Measurements from ENCODE around the gene NCKAP5L. TPM values are rescaled to one million over a fixed set of nuclear protein-coding genes. Genes with fewer than 3 reads are reported as not detected.

NCKAP5L gene
- total RNA-seq, 2 experiments from 2014 or later: 2.8 TPM

DNA sequence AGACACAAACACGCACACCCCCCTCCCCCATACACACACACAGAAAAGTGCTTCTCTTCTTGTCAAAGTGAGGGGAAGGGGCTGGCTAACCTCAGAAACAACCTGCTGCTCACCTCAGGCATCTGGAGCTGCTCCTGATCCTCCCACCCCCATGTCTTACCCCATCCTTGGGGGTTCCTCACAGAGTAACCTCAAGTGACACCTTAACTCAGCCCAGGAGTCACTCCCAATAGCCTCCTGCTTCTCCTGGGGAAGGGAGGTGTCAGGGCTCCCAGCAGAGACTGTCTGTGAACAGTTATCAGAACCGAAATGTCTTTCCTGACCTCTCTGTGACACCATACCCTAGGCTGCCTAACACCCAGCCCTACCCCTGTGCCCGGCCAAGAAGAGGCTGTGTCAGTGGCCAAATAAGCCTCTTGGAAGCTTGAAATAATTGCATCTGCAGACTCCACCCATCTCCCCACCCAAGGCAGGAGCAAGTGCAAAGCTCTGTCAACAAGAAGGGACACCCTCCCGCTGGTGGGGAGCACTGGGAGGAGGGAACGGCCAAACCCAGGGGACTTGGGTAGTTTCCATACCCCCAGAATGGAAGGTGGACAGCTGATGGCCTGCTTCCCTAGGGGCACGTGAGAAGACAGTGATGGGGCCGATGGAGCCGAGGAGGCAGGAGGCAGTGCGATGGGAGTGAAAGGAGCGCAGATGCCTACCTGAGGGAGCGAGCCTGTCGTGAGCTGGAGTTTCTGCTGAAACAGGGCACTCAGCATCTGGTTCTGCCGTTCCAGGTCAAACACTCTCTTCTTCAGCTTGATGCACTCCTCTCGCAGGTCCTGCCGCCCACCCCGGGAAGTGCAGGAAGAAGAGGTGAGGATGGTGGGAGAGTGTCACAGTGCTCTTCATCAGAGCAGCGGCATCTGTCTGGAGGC lies 26.8 kb downstream of the NCKAP5L start:
- CTCF ChIA-PET: interaction anchor here (1.0 kb wide), 2 partner anchors 11 to 39 kb away, joined by 4 to 5 read pairs; no protein-coding TSS in a partner anchor
- DNase-seq: no peak
- Mint-ChIP-seq H3K9me3 (no peaks in the 10 kb centered on the region), H3K36me3 (ENCODE audit: low read depth) (no peaks in the 10 kb centered on the region), H3K27me3 (ENCODE audit: low read depth) (no peaks in the 10 kb centered on the region), H3K4me3 (no peak overlapping the region), H3K27ac (no peak overlapping the region), H3K4me1 (ENCODE audit: low read depth) (no peaks in the 10 kb centered on the region)
- intact Hi-C loops (cut with micrococcal nuclease): no loop called here

DNA sequence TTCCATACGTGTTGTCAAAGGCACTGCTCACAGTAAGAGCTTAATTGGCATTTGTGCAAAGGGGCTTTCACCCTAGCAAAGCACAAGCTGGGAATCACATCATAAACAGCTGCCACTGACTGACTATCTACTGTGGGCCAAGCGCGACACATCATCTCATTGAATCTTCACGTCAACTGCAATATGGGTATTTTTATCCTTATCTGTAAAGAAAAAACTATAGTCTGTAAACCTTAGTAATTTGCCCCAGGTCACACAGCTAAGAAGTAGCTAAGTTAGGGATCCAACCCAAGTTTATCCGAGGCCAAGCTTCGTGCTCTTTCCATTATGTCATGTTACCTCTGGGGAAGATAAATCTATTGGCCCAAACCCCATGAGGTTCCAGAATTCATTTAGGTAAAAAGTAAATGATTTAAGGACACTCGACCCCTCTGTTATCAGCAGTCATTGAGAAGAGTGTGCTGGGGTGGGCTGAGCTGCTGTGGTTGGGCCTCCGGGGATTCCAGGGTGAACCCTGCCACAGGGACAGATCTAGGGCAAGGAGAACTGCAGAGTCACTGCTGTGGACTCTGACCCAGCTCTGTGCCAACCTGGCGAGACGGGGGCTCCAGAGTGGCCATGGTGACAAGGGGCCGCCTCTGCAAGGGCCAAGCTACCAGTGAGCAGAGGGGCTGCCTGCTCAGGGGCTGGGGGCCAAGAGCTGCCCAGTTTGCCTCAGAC lies 27.6 kb downstream of the NCKAP5L start:
- Mint-ChIP-seq H3K27ac (no peak overlapping the region), H3K9me3 (no peaks in the 10 kb centered on the region), H3K4me3 (no peak overlapping the region), H3K27me3 (ENCODE audit: low read depth) (no peaks in the 10 kb centered on the region), H3K4me1 (ENCODE audit: low read depth) (no peaks in the 10 kb centered on the region), H3K36me3 (ENCODE audit: low read depth) (no peaks in the 10 kb centered on the region)
- intact Hi-C loops (cut with micrococcal nuclease): no loop called here
- DNase-seq: no peak
- CTCF ChIA-PET: interaction anchor here (0.9 to 1.0 kb wide), 3 partner anchors 10 to 66 kb away, joined by 4 to 5 read pairs (median 5); no protein-coding TSS in a partner anchor

DNA sequence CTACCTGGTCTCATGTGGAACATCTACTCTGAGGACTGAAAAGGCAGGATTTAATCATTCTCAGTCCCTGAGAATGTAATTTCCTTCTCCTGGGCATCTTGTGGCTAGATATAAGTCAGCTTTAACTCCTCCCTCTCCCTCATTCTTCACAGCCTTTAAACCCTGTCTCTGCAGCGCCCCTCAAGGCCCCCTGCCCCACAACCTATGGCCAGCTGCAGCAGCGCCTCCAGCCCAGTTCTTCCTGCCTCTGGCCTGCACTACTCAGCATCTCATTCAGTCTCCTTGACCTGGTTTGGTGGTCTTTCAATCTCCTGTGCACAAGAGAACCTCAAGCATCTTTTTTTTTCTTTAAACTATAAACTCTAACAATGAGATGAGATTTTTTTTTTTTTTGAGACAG lies 29.3 kb downstream of the NCKAP5L start:
- Mint-ChIP-seq H3K4me1 (ENCODE audit: low read depth) (no peaks in the 10 kb centered on the region), H3K36me3 (ENCODE audit: low read depth) (no peaks in the 10 kb centered on the region), H3K27ac (no peak overlapping the region), H3K4me3 (no peak overlapping the region), H3K9me3 (no peaks in the 10 kb centered on the region), H3K27me3 (ENCODE audit: low read depth) (no peaks in the 10 kb centered on the region)
- CTCF ChIA-PET: interaction anchor here (0.6 to 2.9 kb wide), 6 partner anchors 21 to 282 kb away, joined by 3 to 14 read pairs (median 4); no protein-coding TSS in a partner anchor
- intact Hi-C loops (cut with micrococcal nuclease): no loop called here
- DNase-seq: no peak

DNA sequence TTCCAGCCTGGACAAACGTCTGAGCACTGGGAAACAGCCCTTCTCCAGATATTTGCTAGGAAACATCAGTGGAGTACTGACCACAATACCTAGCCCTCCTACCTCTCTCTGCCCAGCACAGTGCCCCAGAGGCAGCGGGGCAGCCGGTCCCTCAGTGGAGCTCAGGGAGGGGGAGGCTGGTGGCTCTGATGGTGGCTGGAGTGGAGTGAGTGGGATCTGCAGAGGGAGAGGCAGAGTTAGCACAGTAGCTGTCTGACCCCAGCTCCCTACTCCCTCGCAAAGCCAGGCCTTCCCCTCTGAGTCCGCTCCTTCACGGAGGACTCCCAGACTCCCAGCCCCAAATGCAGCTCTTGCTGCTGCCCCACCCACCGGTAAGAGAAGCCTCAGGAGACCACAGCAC lies 30.0 kb downstream of the NCKAP5L start:
- no peaks in the 10 kb centered on the region for H3K9me3 Mint-ChIP-seq
- CTCF ChIA-PET: interaction anchor here (0.6 to 2.9 kb wide), 6 partner anchors 20 to 392 kb away, joined by 3 to 14 read pairs (median 4); no protein-coding TSS in a partner anchor
- H3K4me1 Mint-ChIP-seq (ENCODE audit: low read depth): no peaks in the 10 kb centered on the region
- no peak overlapping the region for H3K4me3 Mint-ChIP-seq
- no peak for DNase-seq
- no peaks in the 10 kb centered on the region for H3K27me3 Mint-ChIP-seq (ENCODE audit: low read depth)
- intact Hi-C loops (cut with micrococcal nuclease): no loop called here
- no peak overlapping the region for H3K27ac Mint-ChIP-seq
- H3K36me3 Mint-ChIP-seq (ENCODE audit: low read depth): no peaks in the 10 kb centered on the region

DNA sequence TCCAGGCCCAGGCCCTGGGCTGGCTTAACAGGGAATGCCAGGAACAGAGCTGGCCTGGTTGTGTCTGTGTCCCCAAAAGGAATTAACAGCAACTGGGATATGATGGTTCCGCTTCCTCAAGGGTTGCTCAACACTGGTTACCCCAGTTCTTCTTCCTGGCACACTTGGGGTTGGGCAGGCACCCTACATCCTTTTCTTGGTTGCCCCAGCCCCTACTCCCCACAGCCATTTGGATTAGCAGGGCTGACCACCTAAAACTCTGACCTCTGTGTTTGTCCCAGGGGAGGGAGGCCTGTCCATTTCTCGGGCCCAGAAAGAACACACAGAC lies 30.8 kb downstream of the NCKAP5L start:
- H3K4me1 Mint-ChIP-seq (ENCODE audit: low read depth): no peaks in the 10 kb centered on the region

DNA sequence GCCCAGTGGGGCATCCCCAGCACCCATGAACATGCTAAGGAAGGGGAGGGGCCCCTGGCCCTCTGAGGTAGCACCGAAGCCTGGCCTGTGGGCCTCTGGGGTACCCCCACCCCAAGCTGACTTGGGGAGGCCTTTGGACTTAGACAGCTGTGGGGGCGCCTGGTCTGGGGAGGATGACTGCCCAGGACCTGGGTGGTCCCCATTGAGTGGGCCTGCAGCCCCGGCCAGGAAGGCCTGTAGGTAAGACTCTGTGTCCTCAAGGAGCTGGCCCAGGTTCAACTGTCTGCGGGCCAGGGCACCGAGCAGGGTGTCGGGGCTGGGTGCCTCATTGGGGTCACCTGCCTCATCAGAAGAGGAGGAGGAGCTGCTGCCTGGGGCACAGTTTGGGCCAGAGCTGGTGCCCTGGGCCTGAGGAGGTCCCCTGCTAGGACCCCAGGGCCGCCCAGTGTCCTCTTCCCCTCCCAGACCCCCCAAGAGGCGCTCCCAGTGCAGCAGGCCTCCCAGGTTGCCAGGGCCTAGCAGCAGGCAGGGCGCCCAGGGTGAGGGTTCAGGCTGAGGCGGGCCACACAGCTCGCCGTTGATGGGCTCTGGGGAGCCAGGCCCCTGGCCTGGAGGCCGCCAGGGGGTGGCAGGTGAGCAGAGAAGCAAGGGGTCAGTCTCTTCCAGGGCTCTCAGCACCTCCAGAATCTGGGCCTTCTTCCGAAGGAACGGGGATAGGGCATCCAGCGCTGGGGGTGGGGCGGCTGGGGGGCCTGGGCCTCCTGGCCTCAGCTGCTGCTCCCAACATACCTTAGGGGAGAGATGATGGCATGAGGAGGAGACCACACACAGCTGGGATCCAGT lies 31.4 kb downstream of the NCKAP5L start:
- no peak overlapping the region for H3K27ac Mint-ChIP-seq
- no peak overlapping the region for H3K4me3 Mint-ChIP-seq
- H3K4me1 Mint-ChIP-seq (ENCODE audit: low read depth): no peaks in the 10 kb centered on the region
- no peaks in the 10 kb centered on the region for H3K27me3 Mint-ChIP-seq (ENCODE audit: low read depth)
- H3K9me3 Mint-ChIP-seq: no peaks in the 10 kb centered on the region
- H3K36me3 Mint-ChIP-seq (ENCODE audit: low read depth): no peaks in the 10 kb centered on the region
- CTCF ChIA-PET: interaction anchor here (0.7 to 2.9 kb wide), 4 partner anchors 19 to 359 kb away, joined by 3 to 14 read pairs (median 5); no protein-coding TSS in a partner anchor
- DNase-seq: no peak
- intact Hi-C loops (cut with micrococcal nuclease): no loop called here

More for the DNA sequence above, 30.8 kb downstream of the NCKAP5L start:
- no peaks in the 10 kb centered on the region for H3K36me3 Mint-ChIP-seq (ENCODE audit: low read depth)
- no peak for DNase-seq
- intact Hi-C loops (cut with micrococcal nuclease): no loop called here
- no peak overlapping the region for H3K27ac Mint-ChIP-seq
- no peaks in the 10 kb centered on the region for H3K9me3 Mint-ChIP-seq
- H3K4me3 Mint-ChIP-seq: no peak overlapping the region
- H3K27me3 Mint-ChIP-seq (ENCODE audit: low read depth): no peaks in the 10 kb centered on the region
- CTCF ChIA-PET: interaction anchor here (0.9 to 2.9 kb wide), 5 partner anchors 19 to 273 kb away, joined by 3 to 14 read pairs (median 4); no protein-coding TSS in a partner anchor

DNA sequence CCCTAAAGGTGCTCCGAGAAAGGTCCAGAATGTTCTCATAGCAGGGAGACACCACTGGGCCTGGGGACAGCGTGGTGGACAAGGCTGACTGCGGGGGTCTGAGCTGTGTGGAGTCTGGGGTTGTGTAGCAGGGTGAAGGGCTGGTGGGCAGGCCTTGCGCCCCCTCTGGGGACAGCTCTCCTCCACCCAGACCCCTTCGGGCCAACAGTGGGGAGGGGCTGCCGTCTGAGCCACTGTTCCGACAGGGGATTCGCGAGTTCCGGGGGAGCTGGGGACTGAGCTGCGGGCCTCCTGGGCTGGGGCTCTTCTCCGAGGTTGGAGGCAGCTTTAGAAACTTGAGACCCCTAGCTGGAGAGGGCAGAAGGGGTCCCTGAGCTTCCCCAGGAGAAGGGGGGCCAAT lies 32.1 kb downstream of the NCKAP5L start:
- no peak for DNase-seq
- Mint-ChIP-seq H3K4me1 (ENCODE audit: low read depth) (no peaks in the 10 kb centered on the region), H3K4me3 (no peak overlapping the region), H3K27ac (no peak overlapping the region), H3K9me3 (no peaks in the 10 kb centered on the region), H3K27me3 (ENCODE audit: low read depth) (no peaks in the 10 kb centered on the region), H3K36me3 (ENCODE audit: low read depth) (no peaks in the 10 kb centered on the region)
- intact Hi-C loops (cut with micrococcal nuclease): no loop called here
- CTCF ChIA-PET: interaction anchor here (0.7 to 2.9 kb wide), 4 partner anchors 18 to 360 kb away, joined by 3 to 14 read pairs (median 5); no protein-coding TSS in a partner anchor

DNA sequence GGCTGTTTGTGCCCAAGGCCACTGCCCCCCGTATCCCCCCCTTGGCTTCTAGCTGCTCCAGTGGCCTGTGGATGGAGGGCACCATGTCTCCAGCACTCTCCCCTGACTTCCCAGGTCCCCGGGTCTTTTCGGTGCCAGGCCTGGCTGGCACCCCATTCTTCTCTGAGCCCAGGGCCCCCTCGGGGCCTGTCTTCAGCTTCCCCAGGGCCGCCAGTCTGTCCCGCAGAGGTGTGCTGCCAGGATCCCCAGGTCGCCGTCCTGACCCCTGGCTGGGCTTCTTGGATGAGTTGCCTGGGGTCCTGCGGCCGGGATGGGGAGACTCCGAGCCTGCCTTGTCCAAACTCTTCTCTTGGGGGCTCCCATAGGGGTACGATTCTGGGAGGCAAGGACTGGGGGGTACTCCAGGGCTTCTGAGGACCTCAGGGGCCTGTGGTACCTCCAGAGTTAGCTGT lies 32.5 kb downstream of the NCKAP5L start:
- Mint-ChIP-seq H3K4me1 (ENCODE audit: low read depth) (no peaks in the 10 kb centered on the region), H3K36me3 (ENCODE audit: low read depth) (no peaks in the 10 kb centered on the region), H3K27me3 (ENCODE audit: low read depth) (no peaks in the 10 kb centered on the region), H3K4me3 (no peak overlapping the region), H3K27ac (no peak overlapping the region), H3K9me3 (no peaks in the 10 kb centered on the region)
- intact Hi-C loops (cut with micrococcal nuclease): no loop called here
- CTCF ChIA-PET: interaction anchor here (0.7 to 1.5 kb wide), 3 partner anchors 25 to 360 kb away, joined by 3 to 6 read pairs (median 4); no protein-coding TSS in a partner anchor
- no peak for DNase-seq

DNA sequence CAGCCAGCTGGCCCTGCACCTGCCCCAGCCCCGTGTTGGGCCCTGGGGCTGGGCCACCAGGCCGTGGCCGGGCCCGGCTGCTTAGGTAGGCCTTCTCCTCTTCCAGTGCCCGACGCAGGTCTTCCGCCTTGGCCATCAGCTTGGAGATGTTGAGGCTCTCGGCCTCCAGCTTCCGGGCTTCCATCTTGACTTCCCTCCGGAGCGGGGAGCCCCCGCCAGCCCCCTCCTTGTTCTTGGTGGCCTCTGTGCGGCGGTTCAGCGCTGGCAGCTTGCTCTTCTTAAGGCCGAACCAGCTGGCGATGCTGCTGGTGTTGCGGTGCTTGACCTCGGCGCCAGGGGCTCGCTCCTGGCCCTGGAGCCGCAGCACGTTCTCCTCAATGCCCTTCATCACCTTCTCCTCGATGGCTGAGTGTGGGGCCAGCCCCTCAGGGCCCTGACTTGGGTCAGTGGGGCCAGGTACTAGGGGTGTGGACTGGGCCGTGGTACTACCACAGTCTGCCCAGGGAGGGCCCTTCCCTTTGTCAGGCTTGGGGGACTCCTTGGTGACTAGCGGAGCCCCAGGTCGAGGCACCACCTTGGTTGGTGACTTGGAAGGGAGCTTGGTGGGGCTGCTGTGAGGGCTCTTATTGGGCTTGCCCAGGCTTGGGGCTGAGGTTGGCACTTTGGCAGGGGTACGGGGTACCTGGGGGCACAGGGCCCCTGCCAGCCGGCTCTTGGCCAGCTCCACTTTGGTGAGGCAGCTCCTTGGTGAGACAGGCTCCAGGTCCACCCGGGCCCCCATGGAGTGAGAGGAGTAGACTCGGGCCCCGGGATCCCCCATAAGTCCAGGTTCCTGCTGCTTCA lies 33.2 kb downstream of the NCKAP5L start:
- H3K27ac Mint-ChIP-seq: no peak overlapping the region
- no peaks in the 10 kb centered on the region for H3K36me3 Mint-ChIP-seq (ENCODE audit: low read depth)
- no peaks in the 10 kb centered on the region for H3K27me3 Mint-ChIP-seq (ENCODE audit: low read depth)
- intact Hi-C loops (cut with micrococcal nuclease): no loop called here
- no peaks in the 10 kb centered on the region for H3K4me1 Mint-ChIP-seq (ENCODE audit: low read depth)
- CTCF ChIA-PET: interaction anchor here (1.5 kb wide), 1 partner anchor 25 kb away, joined by 4 read pairs; no protein-coding TSS in a partner anchor
- no peak for DNase-seq
- no peak overlapping the region for H3K4me3 Mint-ChIP-seq
- no peaks in the 10 kb centered on the region for H3K9me3 Mint-ChIP-seq

DNA sequence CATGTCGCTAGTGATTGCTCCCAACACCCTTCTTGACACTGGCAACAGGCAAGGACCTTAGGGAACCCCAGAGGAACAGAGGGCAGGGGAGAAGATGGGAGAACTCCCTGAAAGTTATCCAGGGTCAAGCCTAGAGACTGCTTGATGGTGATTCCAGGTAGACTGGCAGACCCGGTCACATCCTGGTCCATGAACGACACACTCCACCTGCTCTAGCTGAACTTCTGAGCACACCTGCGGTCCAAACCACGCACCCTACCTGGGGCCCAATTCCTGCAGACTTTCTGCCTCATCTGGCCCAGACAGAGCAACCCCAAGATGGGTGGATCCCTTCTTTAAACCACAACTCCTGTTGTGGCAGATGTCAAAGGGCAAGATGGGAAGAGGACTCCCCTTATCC lies 34.2 kb downstream of the NCKAP5L start:
- Mint-ChIP-seq H3K4me1 (ENCODE audit: low read depth) (no peaks in the 10 kb centered on the region), H3K27me3 (ENCODE audit: low read depth) (no peaks in the 10 kb centered on the region), H3K4me3 (no peak overlapping the region), H3K36me3 (ENCODE audit: low read depth) (no peaks in the 10 kb centered on the region), H3K9me3 (no peaks in the 10 kb centered on the region), H3K27ac (peak overlapping the region; percentile 12)
- CTCF ChIA-PET: no interaction called here
- intact Hi-C loops (cut with micrococcal nuclease): no loop called here
- no peak for DNase-seq

DNA sequence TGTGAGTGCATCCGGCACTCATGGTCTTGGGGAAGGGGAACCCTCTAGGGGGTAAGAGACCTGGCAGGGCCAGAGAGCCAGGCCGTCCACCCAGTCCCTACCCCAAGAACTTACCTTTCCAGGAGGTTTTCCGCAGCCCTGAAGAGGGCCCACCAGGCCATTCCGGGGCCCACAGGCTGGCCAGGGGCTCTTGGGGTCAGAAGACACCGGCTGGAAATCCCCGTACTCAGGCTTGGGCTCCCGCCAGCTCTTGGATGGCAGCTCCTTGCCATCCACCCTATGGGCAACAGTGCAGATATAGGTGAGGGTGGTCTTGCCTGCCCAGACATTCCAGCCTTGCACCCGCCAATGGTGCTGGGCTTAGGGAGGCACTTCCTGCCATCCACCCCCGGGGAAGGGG lies 34.6 kb downstream of the NCKAP5L start:
- no peak for DNase-seq
- Mint-ChIP-seq H3K4me1 (ENCODE audit: low read depth) (no peaks in the 10 kb centered on the region), H3K27ac (no peak overlapping the region), H3K36me3 (ENCODE audit: low read depth) (no peaks in the 10 kb centered on the region), H3K27me3 (ENCODE audit: low read depth) (no peaks in the 10 kb centered on the region), H3K4me3 (no peak overlapping the region), H3K9me3 (no peaks in the 10 kb centered on the region)
- CTCF ChIA-PET: no interaction called here
- intact Hi-C loops (cut with micrococcal nuclease): no loop called here

Data from activated naive CD4-positive, alpha-beta T cell treated with anti-CD3 and anti-CD28 coated beads for 36 hours (primary cell).